H9 (cell line): ENCODE results near the gene OCSTAMP. TPM values are rescaled to one million over a fixed set of nuclear protein-coding genes. Genes with fewer than 3 reads are reported as not detected.

ENCODE experiments used
- DNase-seq: peaks from one replicate; pipeline ENCODE4 v3.0.0-alpha.2; 2017
- H2AFZ ChIP-seq: one replicate; pipeline ENCODE4 v1.6.1; 2013; ENCODE audit warnings: mild to moderate bottlenecking, low read length, control low read depth, moderate library complexity
- H2AK5ac ChIP-seq: 2 replicates; pipeline ENCODE4 v1.6.1; 2013; ENCODE audit warnings: low read length, control low read depth, mixed read lengths; ENCODE audit not compliant: insufficient read length
- H2BK120ac ChIP-seq: one replicate; pipeline ENCODE4 v1.6.1; 2013; ENCODE audit warnings: low read depth, mild to moderate bottlenecking, low read length, control low read depth, inconsistent platforms; ENCODE audit not compliant: poor library complexity, severe bottlenecking
- H2BK12ac ChIP-seq: 2 replicates; pipeline ENCODE4 v1.6.1; 2013; ENCODE audit warnings: low read length, control low read depth, mixed read lengths, low read depth; ENCODE audit not compliant: insufficient read length
- H2BK15ac ChIP-seq: 2 replicates; pipeline ENCODE4 v1.6.1; 2013; ENCODE audit warnings: low read depth, low read length, control low read depth
- H2BK20ac ChIP-seq: one replicate; pipeline ENCODE4 v1.6.1; 2013; ENCODE audit warnings: low read depth, mild to moderate bottlenecking, low read length, control low read depth, inconsistent platforms; ENCODE audit not compliant: poor library complexity, severe bottlenecking
- H2BK5ac ChIP-seq: 2 replicates; pipeline ENCODE4 v1.6.1; 2013; ENCODE audit warnings: low read length, control low read depth, mixed read lengths; ENCODE audit not compliant: insufficient read length
- H3K14ac ChIP-seq: 2 replicates; pipeline ENCODE4 v1.6.1; 2013; ENCODE audit warnings: low read length, control low read depth; ENCODE audit not compliant: insufficient read depth
- H3K18ac ChIP-seq: 2 replicates; pipeline ENCODE4 v1.6.1; 2013; ENCODE audit warnings: low read depth, mild to moderate bottlenecking, mixed read lengths, low read length, control low read depth; ENCODE audit not compliant: insufficient read length
- H3K23ac ChIP-seq: 2 replicates; pipeline ENCODE4 v1.6.1; 2013; ENCODE audit warnings: low read length, control low read depth, mixed read lengths, low read depth; ENCODE audit not compliant: insufficient read length
- H3K23me2 ChIP-seq: 2 replicates; pipeline ENCODE4 v1.6.1; 2013; ENCODE audit warnings: low read depth, mild to moderate bottlenecking, mixed read lengths, low read length, control low read depth; ENCODE audit not compliant: insufficient read length, poor library complexity, severe bottlenecking
- H3K27ac ChIP-seq: 2 replicates; pipeline ENCODE4 v1.5.1; 2013; ENCODE audit warnings: low read length, control low read depth, mixed read lengths, low read depth; ENCODE audit not compliant: insufficient read length
- H3K27me3 ChIP-seq: 2 replicates; pipeline ENCODE4 v1.6.1; 2013; ENCODE audit warnings: low read length, control low read depth, inconsistent platforms; ENCODE audit not compliant: insufficient read depth
- H3K4ac ChIP-seq: 2 replicates; pipeline ENCODE4 v1.6.1; 2013; ENCODE audit warnings: low read depth, mild to moderate bottlenecking, control low read depth, inconsistent platforms, low read length, moderate library complexity
- H3K4me1 ChIP-seq: 2 replicates; pipeline ENCODE4 v1.6.1; 2013; ENCODE audit warnings: low read length, control low read depth, inconsistent platforms; ENCODE audit not compliant: insufficient read depth
- H3K4me2 ChIP-seq: 2 replicates; pipeline ENCODE4 v1.6.1; 2013; ENCODE audit warnings: low read length, control low read depth, mixed read lengths; ENCODE audit not compliant: insufficient read length, insufficient read depth
- H3K56ac ChIP-seq: 2 replicates; pipeline ENCODE4 v1.6.1; 2013; ENCODE audit warnings: low read depth, mild to moderate bottlenecking, mixed read lengths, low read length, control low read depth; ENCODE audit not compliant: insufficient read length
- H3K79me1 ChIP-seq: 2 replicates; pipeline ENCODE4 v1.6.1; 2013; ENCODE audit warnings: low read depth, mild to moderate bottlenecking, moderate library complexity, low read length, control low read depth, inconsistent platforms; ENCODE audit not compliant: insufficient read depth, poor library complexity, severe bottlenecking
- H3K79me2 ChIP-seq: 2 replicates; pipeline ENCODE4 v1.6.1; 2013; ENCODE audit warnings: low read length, control low read depth, inconsistent platforms; ENCODE audit not compliant: insufficient read depth
- H3K9ac ChIP-seq: 2 replicates; pipeline ENCODE4 v1.6.1; 2013; ENCODE audit warnings: low read length, control low read depth, mixed read lengths; ENCODE audit not compliant: insufficient read length; ENCODE audit errors: extremely low read depth
- H3K9me3 ChIP-seq: one replicate; pipeline ENCODE4 v1.6.1; 2013; ENCODE audit warnings: low read depth, low read length, inconsistent platforms; ENCODE audit not compliant: control insufficient read depth
- H3T11ph ChIP-seq: one replicate; pipeline ENCODE4 v1.6.1; 2013; ENCODE audit warnings: mild to moderate bottlenecking, low read length, control low read depth, inconsistent platforms
- H4K20me1 ChIP-seq: one replicate; pipeline ENCODE4 v1.6.1; 2013; ENCODE audit not compliant: control insufficient read depth, insufficient read length, insufficient read depth
- H4K5ac ChIP-seq: 2 replicates; pipeline ENCODE4 v1.6.1; 2013; ENCODE audit warnings: low read depth, mild to moderate bottlenecking, mixed read lengths, low read length, control low read depth; ENCODE audit not compliant: insufficient read length
- H4K8ac ChIP-seq: replicated peaks from 2 replicates; pipeline ENCODE4 v1.6.1; 2013; ENCODE audit warnings: low read length, control low read depth, mixed read lengths, low read depth; ENCODE audit not compliant: insufficient read length
- H4K91ac ChIP-seq: 2 replicates; pipeline ENCODE4 v1.6.1; 2013; ENCODE audit warnings: low read depth, mild to moderate bottlenecking, moderate library complexity, mixed read lengths, low read length, control low read depth; ENCODE audit not compliant: insufficient read length
- H3K27ac Mint-ChIP-seq, 3 experiments: 2 replicates in 2 of 3; 3 replicates in 1 of 3; pipeline ENCODE4 v1.8.0; 2020 to 2021; ENCODE audit warnings: mixed read lengths in 3 of 3, mild to moderate bottlenecking in 1 of 3, moderate library complexity in 1 of 3
- H3K27me3 Mint-ChIP-seq: 2 replicates; pipeline ENCODE4 v1.8.0; 2021; ENCODE audit warnings: low read depth, mild to moderate bottlenecking, moderate library complexity, mixed read lengths
- H3K36me3 Mint-ChIP-seq, 3 experiments: 2 replicates in 2 of 3; 3 replicates in 1 of 3; pipeline ENCODE4 v1.8.0; 2020 to 2021; ENCODE audit warnings: low read depth in 3 of 3, mixed read lengths in 3 of 3; ENCODE audit not compliant: insufficient read depth in 1 of 3
- H3K4me1 Mint-ChIP-seq, 2 experiments: 2 replicates each; pipeline ENCODE4 v1.8.0; 2020; ENCODE audit warnings: mixed read lengths in 2 of 2
- H3K4me3 Mint-ChIP-seq, 2 experiments: 2 replicates in 1 of 2; 3 replicates in 1 of 2; pipeline ENCODE4 v1.8.0; 2020 to 2021; ENCODE audit warnings: mild to moderate bottlenecking in 2 of 2, mixed read lengths in 2 of 2, moderate library complexity in 1 of 2
- H3K9me3 Mint-ChIP-seq, 2 experiments: 2 replicates in 1 of 2; 3 replicates in 1 of 2; pipeline ENCODE4 v1.8.0; 2020; ENCODE audit warnings: mild to moderate bottlenecking in 2 of 2, mixed read lengths in 2 of 2, moderate library complexity in 1 of 2
- CTCF ChIP-seq: fragments of 200-600 bp; sonication (generic); conservative IDR thresholded peaks from 3 replicates; pipeline ENCODE4 v1.8.0; 2021; ENCODE audit warnings: antibody characterized with exemption, mild to moderate bottlenecking
- WGBS: extraction: QIAGEN DNeasy Blood & Tissue Kit; methylation state at CpG from one replicate; pipeline ENCODE4 v1.1.7; 2013; ENCODE audit warnings: missing lambda C conversion rate, low lambda C conversion rate, mixed read lengths; ENCODE audit not compliant: insufficient read length; ENCODE audit errors: extremely low coverage; 5-methylcytosine and 5-hydroxymethylcytosine counted together
- total RNA-seq: library from RNA; stranded (reverse); gene quantifications from 2 replicates; pipeline ENCODE4 v1.2.1, GENCODE V29; 2021

OCSTAMP gene
- total RNA-seq, 1 experiment from 2014 or later, result not detected

GRCh38 chr20:46573788-46574584 is 23.5 kb upstream of the OCSTAMP start:
- H2AFZ ChIP-seq, result no peak overlapping the region
- H3K23me2 ChIP-seq, result no peaks in the 10 kb centered on the region
- H3T11ph ChIP-seq, result no peak overlapping the region
- no peak overlapping the region for H2BK120ac ChIP-seq
- no peak overlapping the region for H3K18ac ChIP-seq
- no peak overlapping the region for H3K4ac ChIP-seq
- H3K14ac ChIP-seq, result no peak overlapping the region
- H3K27me3 ChIP-seq, result no peaks in the 10 kb centered on the region
- H3K36me3 Mint-ChIP-seq, result peaks cover 6 to 15% (median 13%) of the 10 kb centered on the region in 3 experiments; a peak in 6 of 7 replicates
- H3K56ac ChIP-seq, result no peak overlapping the region
- no peak overlapping the region for H4K91ac ChIP-seq
- no peak for TF ChIP-seq CTCF
- H4K5ac ChIP-seq, result no peak overlapping the region
- no peak overlapping the region for H2BK15ac ChIP-seq
- no peaks in the 10 kb centered on the region for H3K4me1 ChIP-seq
- H3K27ac ChIP-seq, result no peak overlapping the region
- H2BK5ac ChIP-seq, result no peak overlapping the region
- no peak overlapping the region for H3K9ac ChIP-seq
- WGBS, result no CpG with 5 or more reads among the region's 19 CpGs
- no peaks in the 10 kb centered on the region for H3K79me2 ChIP-seq
- no peak overlapping the region for H3K4me3 Mint-ChIP-seq
- H3K4me1 Mint-ChIP-seq, result peaks cover 4 to 8% of the 10 kb centered on the region in 2 experiments; a peak in 3 of 4 replicates
- no peaks in the 10 kb centered on the region for H3K9me3 ChIP-seq
- H3K27ac Mint-ChIP-seq, result no peak overlapping the region
- H3K79me1 ChIP-seq, result no peaks in the 10 kb centered on the region
- DNase-seq, result no peak
- H3K23ac ChIP-seq, result no peak overlapping the region
- no peak overlapping the region for H2BK12ac ChIP-seq
- no peak overlapping the region for H4K8ac ChIP-seq
- H3K9me3 Mint-ChIP-seq, result no peaks in the 10 kb centered on the region; a peak in 1 of 5 replicates
- no peaks in the 10 kb centered on the region for H4K20me1 ChIP-seq
- H2AK5ac ChIP-seq, result no peak overlapping the region
- no peak overlapping the region for H3K4me2 ChIP-seq
- no peak overlapping the region for H2BK20ac ChIP-seq
- H3K27me3 Mint-ChIP-seq, result no peaks in the 10 kb centered on the region
